Tibial nerve (tissue), 4 donors: Measurements from ENCODE around the gene MSL1. TPM values are rescaled to one million over a fixed set of nuclear protein-coding genes. Genes with fewer than 3 reads are reported as not detected.

ENCODE experiments used
- DNase-seq, 2 donors: peaks; one replicate each; pipeline ENCODE4 v3.0.0-alpha.2; 2019; ENCODE audit warnings: low spot score in 2 of 2
- H3K27ac ChIP-seq, 4 donors: fragments of 200-600 bp; sonication (generic) in 3 of 4; one replicate each; pipeline ENCODE4 v1.5.1; 2017 to 2019; ENCODE audit warnings: mild to moderate bottlenecking in 1 of 4
- H3K27me3 ChIP-seq, 2 donors: fragments of 200-600 bp; sonication (generic) in 1 of 2; one replicate each; pipeline versions ENCODE4 v1.5.1 to v1.6.0; 2017 to 2019
- H3K36me3 ChIP-seq, 3 donors: fragments of 200-600 bp; sonication (generic); one replicate each; pipeline ENCODE4 v1.5.1; 2018 to 2019
- H3K4me1 ChIP-seq, 4 donors: fragments of 200-600 bp; sonication (generic) in 3 of 4; one replicate each; pipeline ENCODE4 v1.5.1; 2017 to 2019
- H3K4me3 ChIP-seq, 4 donors: fragments of 200-600 bp; sonication (generic) in 3 of 4; one replicate each; pipeline ENCODE4 v1.5.1; 2017 to 2019; ENCODE audit warnings: mild to moderate bottlenecking in 1 of 4, moderate library complexity in 1 of 4
- H3K9me3 ChIP-seq, 4 donors: fragments of 200-600 bp; sonication (generic) in 3 of 4; one replicate each; pipeline ENCODE4 v1.5.1; 2017 to 2019
- CTCF ChIP-seq, 5 experiments: fragments of 200-600 bp in 3 of 5; fragments of 450-650 bp in 2 of 5; sonication (generic) in 3 of 5; IDR thresholded peaks; one replicate each; pipeline ENCODE4 v1.5.1; 2016 to 2019; ENCODE audit warnings: antibody characterized with exemption in 5 of 5, mild to moderate bottlenecking in 3 of 5, moderate library complexity in 2 of 5
- EP300 ChIP-seq, 2 donors: sonication (generic); formaldehyde crosslinking; IDR thresholded peaks; one replicate each; pipeline ENCODE4 v1.6.1; 2017; ENCODE audit warnings: antibody characterized with exemption in 2 of 2, mild to moderate bottlenecking in 1 of 2
- POLR2A ChIP-seq, 2 donors: fragments of 450-650 bp; IDR thresholded peaks; one replicate each; pipeline ENCODE4 v1.6.1; 2017; ENCODE audit warnings: antibody characterized with exemption in 2 of 2, mild to moderate bottlenecking in 2 of 2, moderate library complexity in 2 of 2
- WGBS, 2 donors: methylation state at CpG; one replicate each; pipeline ENCODE4 v1.1.5; 2018; 5-methylcytosine and 5-hydroxymethylcytosine counted together
- total RNA-seq, 4 donors: library from RNA; depleted of rRNA; stranded (reverse); fragments of >200 nt; gene quantifications; one replicate each; pipeline ENCODE4 v1.1.0, GENCODE V29; 2016

Gene MSL1
- total RNA-seq, 4 donors from 2014 or later = 78.0 to 113 (median 107) TPM

- 67 to 69% methylated on average over 9 to 13 of the region's 17 CpGs for WGBS, 2 donors
- no peak for DNase-seq
- H3K4me1 ChIP-seq = peaks cover 8 to 83% (median 49%) of the 10 kb centered on the region in 4 donors
Measured at GRCh38 chr17:40095351-40095943, 26.3 kb upstream of the MSL1 start.

GRCh38 chr17:40095944-40096791 lies 25.6 kb upstream of the MSL1 start:
- Histone ChIP-seq H3K27me3 (no peaks in the 10 kb centered on the region), H3K9me3 (no peaks in the 10 kb centered on the region), H3K36me3 (peaks cover 0 to 61% (median 32%) of the 10 kb centered on the region in 3 donors), H3K4me3 (no peak overlapping the region), H3K4me1 (peaks cover 8 to 80% (median 53%) of the 10 kb centered on the region in 4 donors), H3K27ac (peak overlapping the region; percentile 89 to 99 (median 98))
- peak in 1 of 2 donors; percentile 66 for DNase-seq
- TF ChIP-seq POLR2A (IDR thresholded peaks at IDR 0.05) (no peak), EP300 (IDR thresholded peaks at IDR 0.05) (peak; percentile 18 to 76), CTCF (IDR thresholded peaks at IDR 0.05) (peak in 1 of 5 experiments; percentile 7)
- WGBS, 2 donors = 50 to 63% methylated on average over 23 of the region's 23 CpGs

More at GRCh38 chr17:40095351-40095943, 26.3 kb upstream of the MSL1 start:
- Histone ChIP-seq H3K9me3 (no peaks in the 10 kb centered on the region), H3K27ac (peak overlapping the region; percentile 89 to 99 (median 98)), H3K36me3 (peaks cover 0 to 69% (median 32%) of the 10 kb centered on the region in 3 donors), H3K27me3 (no peaks in the 10 kb centered on the region), H3K4me3 (no peak overlapping the region)
- TF ChIP-seq POLR2A (IDR thresholded peaks at IDR 0.05) = no peak
- no peak for TF ChIP-seq CTCF (IDR thresholded peaks at IDR 0.05)
- TF ChIP-seq EP300 (IDR thresholded peaks at IDR 0.05) = peak in 1 of 2 donors; percentile 27

- no peak for TF ChIP-seq CTCF (IDR thresholded peaks at IDR 0.05)
- Histone ChIP-seq H3K36me3 (peaks cover 0 to 52% (median 32%) of the 10 kb centered on the region in 3 donors), H3K27ac (peak overlapping the region; percentile 89 to 99 (median 98)), H3K9me3 (no peaks in the 10 kb centered on the region), H3K4me3 (peak overlapping the region in 2 of 4 donors; percentile 13 to 95), H3K27me3 (no peaks in the 10 kb centered on the region), H3K4me1 (peaks cover 8 to 80% (median 57%) of the 10 kb centered on the region in 4 donors)
- no peak for DNase-seq
- WGBS, 2 donors = 64 to 74% methylated on average over 10 of the region's 10 CpGs
Measured at GRCh38 chr17:40097087-40097486, 24.7 kb upstream of the MSL1 start.

- H3K27ac ChIP-seq = peak overlapping the region; percentile 89 to 99 (median 98)
- peak overlapping the region; percentile 21 to 95 (median 36) for H3K4me3 ChIP-seq
- H3K4me1 ChIP-seq = peaks cover 11 to 80% (median 62%) of the 10 kb centered on the region in 4 donors
- peak; percentile 70 to 76 for DNase-seq
- no peaks in the 10 kb centered on the region for H3K27me3 ChIP-seq
- 33 to 40% methylated on average over 9 of the region's 9 CpGs for WGBS, 2 donors
- H3K36me3 ChIP-seq = peaks cover 0 to 43% (median 28%) of the 10 kb centered on the region in 3 donors
- TF ChIP-seq POLR2A (IDR thresholded peaks at IDR 0.05) = no peak
- no peak for TF ChIP-seq CTCF (IDR thresholded peaks at IDR 0.05)
- TF ChIP-seq EP300 (IDR thresholded peaks at IDR 0.05) = peak; percentile 56 to 80
- H3K9me3 ChIP-seq = no peaks in the 10 kb centered on the region
Measured at GRCh38 chr17:40097931-40098845, 23.6 kb upstream of the MSL1 start.
